Ishikawa (cell line): ENCODE data around the gene DYRK3.

Experiments used
- CEBPB ChIP-seq: IDR thresholded peaks from 2 replicates; pipeline ENCODE4 v1.6.1; 2012
- EGR1 ChIP-seq: IDR thresholded peaks from 2 replicates; pipeline ENCODE4 v1.6.1; 2012
- FOXM1 ChIP-seq: IDR thresholded peaks from 2 replicates; pipeline ENCODE4 v1.6.1; 2012; ENCODE audit warnings: low read depth, borderline replicate concordance
- MAX ChIP-seq: IDR thresholded peaks from 2 replicates; pipeline ENCODE4 v1.6.1; 2012
- TAF1 ChIP-seq: IDR thresholded peaks from 2 replicates; pipeline ENCODE4 v1.6.1; 2012; ENCODE audit warnings: low read depth, mild to moderate bottlenecking
- TCF12 ChIP-seq: IDR thresholded peaks from 2 replicates; pipeline ENCODE4 v1.6.1; 2012; ENCODE audit warnings: low read depth
- USF1 ChIP-seq: IDR thresholded peaks from 2 replicates; pipeline ENCODE4 v1.6.1; 2012
- YY1 ChIP-seq: IDR thresholded peaks from 2 replicates; pipeline ENCODE4 v1.6.1; 2012; ENCODE audit warnings: low read depth
- TF ChIP-seq, protein P1 (sequence below): IDR thresholded peaks from 2 replicates; pipeline ENCODE4 v1.6.1; 2012; ENCODE audit warnings: low read depth, mild to moderate bottlenecking

DNA sequence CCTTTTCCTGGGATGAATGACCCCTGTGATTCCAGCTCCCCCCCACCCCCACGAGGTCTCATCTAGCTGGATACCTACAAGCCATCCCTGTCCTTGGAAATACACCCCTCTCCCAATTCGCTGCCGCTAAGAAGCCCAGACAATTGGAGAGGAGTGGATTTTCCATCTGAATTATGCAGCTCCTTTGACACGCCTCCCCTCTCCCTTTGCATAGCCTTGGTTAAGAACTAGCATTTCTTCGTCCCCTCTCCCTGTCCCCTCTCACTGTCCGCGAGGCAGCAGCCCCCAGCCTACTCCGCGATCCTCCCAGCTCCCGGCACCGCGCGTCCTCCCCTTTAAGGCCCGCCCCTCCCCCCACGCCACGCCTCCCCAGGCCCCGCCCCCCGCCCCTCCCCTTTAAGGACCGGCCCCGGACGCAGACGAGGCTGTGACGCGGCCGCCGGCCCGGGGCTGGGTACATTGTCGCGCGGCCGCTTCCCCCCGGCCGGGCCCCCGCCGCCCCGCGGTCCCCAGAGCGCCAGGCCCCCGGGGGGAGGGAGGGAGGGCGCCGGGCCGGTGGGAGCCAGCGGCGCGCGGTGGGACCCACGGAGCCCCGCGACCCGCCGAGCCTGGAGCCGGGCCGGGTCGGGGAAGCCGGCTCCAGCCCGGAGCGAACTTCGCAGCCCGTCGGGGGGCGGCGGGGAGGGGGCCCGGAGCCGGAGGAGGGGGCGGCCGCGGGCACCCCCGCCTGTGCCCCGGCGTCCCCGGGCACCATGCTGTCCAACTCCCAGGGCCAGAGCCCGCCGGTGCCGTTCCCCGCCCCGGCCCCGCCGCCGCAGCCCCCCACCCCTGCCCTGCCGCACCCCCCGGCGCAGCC is 49.4 kb downstream of the DYRK3 start, which contains the start of gene MAPKAPK2:
- TF ChIP-seq, protein P1, sequence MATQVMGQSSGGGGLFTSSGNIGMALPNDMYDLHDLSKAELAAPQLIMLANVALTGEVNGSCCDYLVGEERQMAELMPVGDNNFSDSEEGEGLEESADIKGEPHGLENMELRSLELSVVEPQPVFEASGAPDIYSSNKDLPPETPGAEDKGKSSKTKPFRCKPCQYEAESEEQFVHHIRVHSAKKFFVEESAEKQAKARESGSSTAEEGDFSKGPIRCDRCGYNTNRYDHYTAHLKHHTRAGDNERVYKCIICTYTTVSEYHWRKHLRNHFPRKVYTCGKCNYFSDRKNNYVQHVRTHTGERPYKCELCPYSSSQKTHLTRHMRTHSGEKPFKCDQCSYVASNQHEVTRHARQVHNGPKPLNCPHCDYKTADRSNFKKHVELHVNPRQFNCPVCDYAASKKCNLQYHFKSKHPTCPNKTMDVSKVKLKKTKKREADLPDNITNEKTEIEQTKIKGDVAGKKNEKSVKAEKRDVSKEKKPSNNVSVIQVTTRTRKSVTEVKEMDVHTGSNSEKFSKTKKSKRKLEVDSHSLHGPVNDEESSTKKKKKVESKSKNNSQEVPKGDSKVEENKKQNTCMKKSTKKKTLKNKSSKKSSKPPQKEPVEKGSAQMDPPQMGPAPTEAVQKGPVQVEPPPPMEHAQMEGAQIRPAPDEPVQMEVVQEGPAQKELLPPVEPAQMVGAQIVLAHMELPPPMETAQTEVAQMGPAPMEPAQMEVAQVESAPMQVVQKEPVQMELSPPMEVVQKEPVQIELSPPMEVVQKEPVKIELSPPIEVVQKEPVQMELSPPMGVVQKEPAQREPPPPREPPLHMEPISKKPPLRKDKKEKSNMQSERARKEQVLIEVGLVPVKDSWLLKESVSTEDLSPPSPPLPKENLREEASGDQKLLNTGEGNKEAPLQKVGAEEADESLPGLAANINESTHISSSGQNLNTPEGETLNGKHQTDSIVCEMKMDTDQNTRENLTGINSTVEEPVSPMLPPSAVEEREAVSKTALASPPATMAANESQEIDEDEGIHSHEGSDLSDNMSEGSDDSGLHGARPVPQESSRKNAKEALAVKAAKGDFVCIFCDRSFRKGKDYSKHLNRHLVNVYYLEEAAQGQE = no peak
- TF ChIP-seq FOXM1 (no peak), TCF12 (no peak), MAX (no peak), USF1 (no peak), TAF1 (peak; percentile 38; the same call in 1 of the 2 replicates), CEBPB (no peak), EGR1 (no peak), YY1 (no peak)
